Spleen (tissue), 11 donors: ENCODE data around the gene DRD1. TPM values are rescaled to one million over a fixed set of nuclear protein-coding genes. Genes with fewer than 3 reads are reported as not detected.

Experiments
- DNase-seq: peaks from one replicate; pipeline ENCODE4 v3.0.0-alpha.2; 2020
- H3K27ac ChIP-seq, 8 donors: fragments of 200-600 bp; sonication (generic) in 7 of 8; 1 replicate in 4 of 8; 2 replicates in 4 of 8; pipeline versions ENCODE4 v1.5.0 to v1.8.0; 2016 to 2021; ENCODE audit warnings: inconsistent platforms in 4 of 8, mild to moderate bottlenecking in 4 of 8, moderate library complexity in 1 of 8
- H3K27me3 ChIP-seq, 7 donors: fragments of 200-600 bp; sonication (generic) in 6 of 7; replicated peaks in 1 of 7; 1 replicate in 4 of 7; 2 replicates in 3 of 7; pipeline versions ENCODE4 v1.5.0 to v1.8.0; 2016 to 2021; ENCODE audit warnings: inconsistent platforms in 3 of 7, mild to moderate bottlenecking in 1 of 7
- H3K36me3 ChIP-seq, 6 donors: fragments of 200-600 bp; sonication (generic) in 5 of 6; 1 replicate in 4 of 6; 2 replicates in 2 of 6; pipeline versions ENCODE4 v1.5.0 to v1.8.0; 2016 to 2021; ENCODE audit warnings: inconsistent platforms in 2 of 6
- H3K4me1 ChIP-seq, 6 donors: fragments of 200-600 bp; sonication (generic) in 5 of 6; 1 replicate in 3 of 6; 2 replicates in 3 of 6; pipeline versions ENCODE4 v1.5.0 to v1.8.0; 2016 to 2021; ENCODE audit warnings: inconsistent platforms in 3 of 6
- H3K4me3 ChIP-seq, 8 donors: fragments of 200-600 bp; sonication (generic) in 7 of 8; 1 replicate in 4 of 8; 2 replicates in 4 of 8; pipeline versions ENCODE4 v1.5.0 to v1.8.0; 2016 to 2021; ENCODE audit warnings: inconsistent platforms in 4 of 8, mild to moderate bottlenecking in 4 of 8, moderate library complexity in 2 of 8
- H3K9me3 ChIP-seq, 8 donors: fragments of 200-600 bp; sonication (generic) in 7 of 8; 1 replicate in 4 of 8; 2 replicates in 4 of 8; pipeline versions ENCODE4 v1.5.0 to v1.8.0; 2016 to 2021; ENCODE audit warnings: inconsistent platforms in 4 of 8
- CTCF ChIP-seq, 11 experiments: fragments of 200-600 bp in 7 of 11; fragments of 450-650 bp in 4 of 11; sonication (generic) in 4 of 11; IDR thresholded peaks in 8 of 11; conservative IDR thresholded peaks in 3 of 11; 1 replicate in 7 of 11; 2 replicates in 4 of 11; pipeline versions ENCODE4 v1.4.0 to v1.8.0; 2016 to 2021; ENCODE audit warnings: antibody characterized with exemption in 11 of 11, inconsistent platforms in 4 of 11, mild to moderate bottlenecking in 1 of 11
- POLR2A ChIP-seq, 3 donors: fragments of 450-650 bp; IDR thresholded peaks; one replicate each; pipeline ENCODE4 v1.5.1; 2017; ENCODE audit warnings: antibody characterized with exemption in 3 of 3, mild to moderate bottlenecking in 1 of 3
- POLR2AphosphoS5 ChIP-seq, 3 donors: sonication (generic); formaldehyde crosslinking; IDR thresholded peaks; one replicate each; pipeline ENCODE4 v1.5.1; 2017; ENCODE audit warnings: antibody characterized with exemption in 3 of 3
- WGBS, 5 donors: extraction: QIAGEN DNeasy Blood & Tissue Kit in 3 of 5; methylation state at CpG; one replicate each; pipeline versions ENCODE4 v1.1.5 to v1.1.7; 2013 to 2018; 5-methylcytosine and 5-hydroxymethylcytosine counted together
- intact Hi-C: fragments of 100-400 bp; cut with DNase I; formaldehyde crosslinking; loops from one replicate; pipeline ENCODE4 v1.15.0; 2023; ENCODE audit warnings: low total_unique reads
- polyA plus RNA-seq, 3 donors: library from polyadenylated mRNA; stranded (reverse); fragments of 200-250 nt; gene quantifications; one replicate each; pipeline ENCODE4 v1.2.1, GENCODE V29; 2013
- total RNA-seq, 7 donors: library from RNA; depleted of rRNA in 3 of 7; stranded (reverse); fragments of >200 nt in 3 of 7; fragmentation: NEBNext Ultra II Directional in 4 of 7; extraction: Animal tissue kit (Norgen Biotek cat#: 25700) in 4 of 7; gene quantifications; one replicate each; pipeline versions ENCODE4 v1.1.0 to v1.2.1, GENCODE V29; 2016 to 2021
- donor health status: healthy with polysubstance abuse.
- donor health status: DM: no; HTN: no; CAD: no; lungs with moderate emphysema.
- donor health status: DM: no; HTN: no; CAD: no.
- donor health status: Bipolar disorder and iron deficiency.
- donor health status: healthy.
- donor health status: DM: no; HTN: no; CAD: no.
- donor health status: DM: yes; HTN: yes; CAD: no.

Gene DRD1
- total and polyA plus RNA-seq, 10 donors: 0.03 to 0.83 (median 0.11) TPM; not detected in 3

- intact Hi-C loops: no loop called here
- Histone ChIP-seq H3K36me3 (no peaks in the 10 kb centered on the region), H3K4me3 (no peak overlapping the region), H3K27me3 (peaks cover 0 to 12% (median 0%) of the 10 kb centered on the region in 7 donors), H3K27ac (no peak overlapping the region), H3K9me3 (no peaks in the 10 kb centered on the region), H3K4me1 (no peaks in the 10 kb centered on the region)
- DNase-seq: no peak
- no peak for TF ChIP-seq POLR2AphosphoS5 (IDR thresholded peaks at IDR 0.05)
- TF ChIP-seq CTCF (IDR thresholded peaks at IDR 0.05 in 8 of 11, conservative IDR thresholded peaks at IDR 0.05 in 3 of 11): no peak
- TF ChIP-seq POLR2A (IDR thresholded peaks at IDR 0.05): no peak
- WGBS, 5 donors: 64 to 76% (median 68%) methylated on average over 6 of the region's 6 CpGs
These were observed 27.6 kb upstream of the DRD1 start for GRCh38 chr5:175471628-175472027.

- no peak for DNase-seq
- 89 to 96% (median 94%) methylated on average over 6 of the region's 6 CpGs for whole genome bisulfite sequencing, 5 donors
- H3K27ac ChIP-seq: no peak overlapping the region
- H3K27me3 ChIP-seq: peaks cover 0 to 12% (median 0%) of the 10 kb centered on the region in 7 donors
- H3K4me3 ChIP-seq: no peak overlapping the region
- TF ChIP-seq CTCF (IDR thresholded peaks at IDR 0.05 in 8 of 11, conservative IDR thresholded peaks at IDR 0.05 in 3 of 11): no peak
- TF ChIP-seq POLR2AphosphoS5 (IDR thresholded peaks at IDR 0.05): no peak
- no peak for TF ChIP-seq POLR2A (IDR thresholded peaks at IDR 0.05)
- H3K36me3 ChIP-seq: no peaks in the 10 kb centered on the region
- H3K4me1 ChIP-seq: no peaks in the 10 kb centered on the region
- no peaks in the 10 kb centered on the region for H3K9me3 ChIP-seq
- intact Hi-C loops: no loop called here
These were observed 27.2 kb upstream of the DRD1 start for GRCh38 chr5:175471196-175471595.

- TF ChIP-seq POLR2AphosphoS5 (IDR thresholded peaks at IDR 0.05) (no peak), POLR2A (IDR thresholded peaks at IDR 0.05) (no peak), CTCF (IDR thresholded peaks at IDR 0.05 in 8 of 11, conservative IDR thresholded peaks at IDR 0.05 in 3 of 11) (no peak)
- Histone ChIP-seq H3K4me1 (no peaks in the 10 kb centered on the region), H3K27ac (no peak overlapping the region), H3K27me3 (peaks cover 0 to 13% (median 0%) of the 10 kb centered on the region in 7 donors), H3K9me3 (no peaks in the 10 kb centered on the region), H3K4me3 (no peak overlapping the region), H3K36me3 (no peaks in the 10 kb centered on the region)
- no peak for DNase-seq
- intact Hi-C loops: no loop called here
- 80 to 84% (median 83%) methylated on average over 5 of the region's 5 CpGs for WGBS, 5 donors
These were observed 26.8 kb upstream of the DRD1 start for GRCh38 chr5:175470781-175471180.

- H3K36me3 ChIP-seq: no peaks in the 10 kb centered on the region
- no peak overlapping the region for H3K27ac ChIP-seq
- peaks cover 0 to under 1% (median 0%) of the 10 kb centered on the region in 6 donors for H3K4me1 ChIP-seq
- 58 to 79% (median 71%) methylated on average over 3 of the region's 3 CpGs for WGBS, 5 donors
- H3K9me3 ChIP-seq: no peaks in the 10 kb centered on the region
- no peak overlapping the region for H3K4me3 ChIP-seq
- DNase-seq: no peak
- H3K27me3 ChIP-seq: peaks cover 0 to 13% (median 0%) of the 10 kb centered on the region in 7 donors
- no peak for TF ChIP-seq POLR2AphosphoS5 (IDR thresholded peaks at IDR 0.05)
- intact Hi-C loops: no loop called here
These were observed 25.9 kb upstream of the DRD1 start for GRCh38 chr5:175469916-175470315.

GRCh38 chr5:175468892-175469291 lies 24.9 kb upstream of the DRD1 start:
- H3K4me1 ChIP-seq: peaks cover 0 to 8% (median 2%) of the 10 kb centered on the region in 6 donors
- intact Hi-C loops: no loop called here
- DNase-seq: no peak
- H3K36me3 ChIP-seq: no peaks in the 10 kb centered on the region
- no peak overlapping the region for H3K27ac ChIP-seq
- H3K27me3 ChIP-seq: peaks cover 0 to 15% (median 0%) of the 10 kb centered on the region in 7 donors
- no peak overlapping the region for H3K4me3 ChIP-seq
- TF ChIP-seq CTCF (IDR thresholded peaks at IDR 0.05 in 8 of 11, conservative IDR thresholded peaks at IDR 0.05 in 3 of 11) (no peak), POLR2A (IDR thresholded peaks at IDR 0.05) (no peak), POLR2AphosphoS5 (IDR thresholded peaks at IDR 0.05) (no peak)
- H3K9me3 ChIP-seq: no peaks in the 10 kb centered on the region
- WGBS, 5 donors: 91 to 96% (median 94%) methylated on average over 1 of the region's 1 CpG
